HCT116 (cell line): ENCODE measurements around the gene MAPK1. TPM values are rescaled to one million over a fixed set of nuclear protein-coding genes. Genes with fewer than 3 reads are reported as not detected.
A peak's percentile ranks its signal among the peaks of the same experiment; 100 is the strongest.

Experiments
- ATAC-seq: fragments of 200-7000 bp; cut with Tn5 transposase; 2 replicates; pipeline ENCODE4 v1.9.1; 2020; ENCODE audit warnings: mild to moderate bottlenecking, moderate library complexity
- BruUV-seq: library from RNA; stranded (reverse); fragments of 400-500 nt; replicated peaks from 2 replicates; lab custom pipeline; 2021; lab: Mats Ljungman, UMichigan
- CTCF ChIA-PET: fragments of 300-600 bp; sonication (Branson Sonifier 250); formaldehyde crosslinking; loops from one replicate; lab custom pipeline; 2021; ENCODE audit warnings: antibody characterized with exemption; lab: Charles Lee
- POLR2A ChIA-PET: fragments of 300-600, 350-600 bp; sonication (Branson Sonifier 250); formaldehyde crosslinking; loops from one replicate; lab custom pipeline; 2021; ENCODE audit warnings: antibody characterized with exemption; lab: Charles Lee
- RAD21 ChIA-PET, 2 experiments: fragments of 300-600 bp; sonication (Branson Sonifier 250); formaldehyde crosslinking; loops; one replicate each; lab custom pipeline; 2023; ENCODE audit warnings: low total read pairs in 2 of 2; ENCODE audit not compliant: uncharacterized antibody in 2 of 2, unreplicated experiment in 2 of 2, low non-redundant PET in 1 of 2; lab: Charles Lee
- DNase-seq: peaks from one replicate; pipeline ENCODE4 v3.0.0-alpha.2; 2010; ENCODE audit warnings: low read depth, low spot score
- H2AFZ ChIP-seq: fragments of 200-600 bp; shearing (Covaris generic), sonication (generic); 2 replicates; pipeline ENCODE4 v1.6.1; 2017; ENCODE audit warnings: low read depth, mixed run types, mixed read lengths, antibody characterized with exemption, low read length; ENCODE audit not compliant: poor library complexity, severe bottlenecking
- H3K27ac ChIP-seq: 2 replicates; pipeline ENCODE4 v1.5.1; 2012; ENCODE audit warnings: low read depth, low read length
- H3K27me3 ChIP-seq: fragments of 200-600 bp; sonication (generic); 2 replicates; pipeline ENCODE4 v1.6.1; 2016; ENCODE audit warnings: mixed run types, low read length, mixed read lengths; ENCODE audit not compliant: insufficient read depth
- H3K36me3 ChIP-seq, 2 experiments: fragments of 200-500 bp in 1 of 2; fragments of 200-600 bp in 1 of 2; sonication (Bioruptor generic) in 1 of 2; sonication (generic) in 1 of 2; 2 replicates each; pipeline versions ENCODE4 v1.5.1 to v1.6.1; 2014 to 2016; ENCODE audit warnings: low read length in 2 of 2, inconsistent platforms in 1 of 2, mixed read lengths in 1 of 2, mixed run types in 1 of 2; ENCODE audit not compliant: insufficient read depth in 2 of 2, control insufficient read depth in 1 of 2
- H3K4me1 ChIP-seq, 2 experiments: fragments of 200-600 bp in 1 of 2; sonication (generic) in 1 of 2; 2 replicates each; pipeline versions ENCODE4 v1.5.1 to v1.6.1; 2012 to 2017; ENCODE audit warnings: low read length in 2 of 2, inconsistent platforms in 1 of 2, mild to moderate bottlenecking in 1 of 2, mixed read lengths in 1 of 2, mixed run types in 1 of 2, moderate library complexity in 1 of 2; ENCODE audit not compliant: insufficient read depth in 2 of 2, control insufficient read depth in 1 of 2
- H3K4me2 ChIP-seq: fragments of 200-600 bp; sonication (generic); 2 replicates; pipeline ENCODE4 v1.6.1; 2017; ENCODE audit warnings: mixed run types, low read length, mixed read lengths
- H3K4me3 ChIP-seq, 2 experiments: fragments of 200-600 bp in 1 of 2; sonication (generic) in 1 of 2; replicated peaks in 1 of 2; 2 replicates each; pipeline ENCODE4 v1.5.1; 2011 to 2016; ENCODE audit warnings: low read length in 2 of 2, control low read depth in 1 of 2, low read depth in 1 of 2, mild to moderate bottlenecking in 1 of 2, mixed read lengths in 1 of 2, mixed run types in 1 of 2
- H3K79me2 ChIP-seq: fragments of 200-600 bp; sonication (generic); 2 replicates; pipeline ENCODE4 v1.6.1; 2017; ENCODE audit warnings: mild to moderate bottlenecking, mixed run types, low read length, moderate library complexity, mixed read lengths; ENCODE audit not compliant: insufficient read depth
- H3K9ac ChIP-seq: fragments of 200-600 bp; sonication (generic); 2 replicates; pipeline ENCODE4 v1.6.1; 2016; ENCODE audit warnings: low read length, mixed read lengths
- H3K9me2 ChIP-seq: fragments of 200-600 bp; sonication (generic), shearing (Covaris generic); 2 replicates; pipeline ENCODE4 v1.6.1; 2017; ENCODE audit warnings: mixed run types, mild to moderate bottlenecking, moderate library complexity; ENCODE audit not compliant: insufficient read depth
- H3K9me3 ChIP-seq, 2 experiments: fragments of 200-500 bp in 1 of 2; fragments of 200-600 bp in 1 of 2; sonication (Bioruptor generic) in 1 of 2; sonication (generic) in 1 of 2; 2 replicates each; pipeline ENCODE4 v1.6.1; 2014 to 2017; ENCODE audit warnings: low read length in 2 of 2, mixed read lengths in 2 of 2, inconsistent platforms in 1 of 2, low read depth in 1 of 2, mild to moderate bottlenecking in 1 of 2, mixed run types in 1 of 2, moderate library complexity in 1 of 2; ENCODE audit not compliant: control insufficient read depth in 1 of 2, insufficient read depth in 1 of 2
- H4K20me1 ChIP-seq: fragments of 200-600 bp; sonication (generic), shearing (Covaris generic); 2 replicates; pipeline ENCODE4 v1.6.1; 2017; ENCODE audit warnings: mixed run types, mild to moderate bottlenecking, moderate library complexity; ENCODE audit not compliant: insufficient read depth
- ELF1 ChIP-seq: IDR thresholded peaks from 2 replicates; pipeline ENCODE4 v1.6.1; 2012; ENCODE audit warnings: low read depth, borderline replicate concordance
- REST ChIP-seq: IDR thresholded peaks from 2 replicates; pipeline ENCODE4 v1.6.1; 2012; ENCODE audit warnings: low read depth
- SIN3A ChIP-seq: IDR thresholded peaks from 2 replicates; pipeline ENCODE4 v1.6.1; 2012; ENCODE audit warnings: low read depth
- ZFX ChIP-seq: fragments of 450-650 bp; IDR thresholded peaks from 2 replicates; pipeline ENCODE4 v1.6.1; 2017
- intact Hi-C: fragments of 100-400 bp; cut with micrococcal nuclease; formaldehyde crosslinking; loops from 2 replicates; pipeline ENCODE4 v1.10.0; 2022
- total RNA-seq: library from RNA; stranded (reverse); gene quantifications from one replicate; pipeline ENCODE4 v1.2.1, GENCODE V29; 2021; ENCODE audit not compliant: unreplicated experiment

MAPK1 gene
- total RNA-seq, 1 experiment from 2014 or later: 137 TPM

GRCh38 chr22:21866833-21867527 is 465 bp downstream of the MAPK1 start:
- no peaks in the 10 kb centered on the region for H3K9me2 ChIP-seq
- H3K36me3 ChIP-seq: no peaks in the 10 kb centered on the region
- H3K4me2 ChIP-seq: peak overlapping the region; percentile 97
- H3K79me2 ChIP-seq: peaks cover 58% of the 10 kb centered on the region
- H2AFZ ChIP-seq: no peak overlapping the region
- RAD21 ChIA-PET: no interaction called here
- intact Hi-C loops: loop anchor here (5.0 kb wide), 1 partner anchor 215 kb away; no protein-coding TSS in a partner anchor
- H3K9ac ChIP-seq: peak overlapping the region; percentile 85
- peak; percentile 86 for TF ChIP-seq ZFX
- TF ChIP-seq ELF1: no peak
- TF ChIP-seq SIN3A: 0 out of 2 replicates have a peak, but pooled peaks have one; percentile 31
- TF ChIP-seq REST: no peak
- TF ChIP-seq, all 23 proteins: peak for 2
- Histone ChIP-seq H3K4me3 (peak overlapping the region; percentile 78 to 95), H3K9me3 (no peaks in the 10 kb centered on the region), H4K20me1 (peaks cover 18% of the 10 kb centered on the region; the same call in 1 of the 2 replicates), H3K4me1 (peaks cover 14 to 28% of the 10 kb centered on the region in 2 experiments), H3K27ac (peak overlapping the region; percentile 90), H3K27me3 (no peaks in the 10 kb centered on the region)
- BruUV-seq: no TSS peak
- POLR2A ChIA-PET: interaction anchor here (1.1 kb wide), 1 partner anchor 9 kb away, joined by 4 read pairs; no protein-coding TSS in a partner anchor
- CTCF ChIA-PET: interaction anchor here (0.9 kb wide), 1 partner anchor 105 kb away, joined by 3 read pairs; no protein-coding TSS in a partner anchor
- ATAC-seq (peak; percentile 57), DNase-seq (no peak)
